ENCODE results near the gene PTPRN2.
A peak's percentile ranks its signal among the peaks of the same experiment; 100 is the strongest.

PTPRN2 gene

DNA sequence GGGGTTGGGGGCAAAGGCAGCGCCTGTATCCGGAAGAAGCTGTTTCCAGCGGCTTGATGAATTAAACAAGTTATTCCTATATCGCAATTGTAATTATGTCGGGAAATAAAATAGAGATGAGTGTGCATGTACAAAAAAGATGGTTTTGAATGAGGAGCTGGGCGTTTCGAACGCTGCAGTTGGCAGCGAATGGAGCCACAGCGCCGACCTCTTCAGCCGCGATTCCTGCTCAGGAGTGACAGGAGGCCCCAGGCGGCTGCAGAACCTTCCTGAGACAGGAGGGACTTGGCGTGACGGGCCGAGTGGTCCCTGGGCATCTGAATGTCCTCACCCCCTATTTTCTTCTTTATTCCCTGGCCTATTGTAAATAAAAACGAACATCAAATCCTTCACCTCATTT lies 1065.9 kb downstream of the PTPRN2 start:
- DNase-seq = no peak

DNA sequence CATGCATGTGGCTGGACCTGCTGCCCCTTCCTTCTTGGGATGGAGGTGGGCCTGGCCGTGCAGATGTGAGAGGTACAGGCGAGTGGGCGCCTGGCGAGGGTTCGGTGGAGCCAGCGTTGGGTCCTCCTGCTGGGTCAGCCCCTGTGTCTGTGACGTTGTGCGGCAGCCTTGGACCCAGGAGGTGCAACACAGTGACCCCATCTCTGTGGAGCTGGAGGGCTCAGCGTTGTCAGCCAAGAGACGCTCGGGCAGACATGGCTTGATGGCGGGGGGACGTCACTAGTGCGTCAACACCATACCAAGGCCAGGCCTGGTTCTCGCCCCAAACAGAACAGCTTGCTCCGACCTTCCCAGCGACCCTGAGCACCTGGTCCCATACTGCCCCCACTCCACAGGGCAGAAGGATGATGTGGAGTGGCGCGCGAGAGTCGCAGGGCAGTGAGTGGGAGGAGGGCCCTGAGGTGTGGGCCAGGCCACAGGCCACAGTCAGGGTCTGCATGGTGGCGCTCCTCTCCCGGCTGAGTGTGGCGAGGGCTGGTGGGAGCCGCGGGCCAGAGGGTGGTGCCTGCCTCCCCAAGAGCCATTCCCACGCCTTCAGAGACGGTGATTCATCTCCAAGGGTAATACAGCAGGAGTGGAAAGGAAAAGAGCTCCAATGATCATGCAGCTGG lies 1066.4 kb downstream of the PTPRN2 start:
- DNase-seq = no peak

DNA sequence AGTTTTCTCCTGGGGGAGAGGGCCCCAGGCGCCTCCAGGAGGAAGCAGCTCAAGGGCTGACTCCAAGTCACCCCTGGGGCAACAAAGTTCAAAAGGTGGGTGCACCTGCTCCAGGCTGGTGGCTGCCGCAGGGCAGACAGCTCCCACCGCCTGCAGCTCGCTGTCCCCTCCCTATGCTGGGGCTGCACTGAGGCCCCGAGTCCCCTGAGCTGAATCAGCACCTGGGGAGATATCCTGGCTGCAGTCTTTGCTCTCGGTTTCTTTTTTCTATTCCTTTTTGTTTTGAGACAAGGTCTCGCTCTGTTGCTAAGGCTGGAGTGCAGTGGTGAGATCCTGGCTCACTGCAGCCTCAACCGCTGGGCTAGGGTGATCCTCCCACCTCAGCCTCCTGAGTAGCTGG lies 1067.4 kb downstream of the PTPRN2 start:
- no peak for DNase-seq

DNA sequence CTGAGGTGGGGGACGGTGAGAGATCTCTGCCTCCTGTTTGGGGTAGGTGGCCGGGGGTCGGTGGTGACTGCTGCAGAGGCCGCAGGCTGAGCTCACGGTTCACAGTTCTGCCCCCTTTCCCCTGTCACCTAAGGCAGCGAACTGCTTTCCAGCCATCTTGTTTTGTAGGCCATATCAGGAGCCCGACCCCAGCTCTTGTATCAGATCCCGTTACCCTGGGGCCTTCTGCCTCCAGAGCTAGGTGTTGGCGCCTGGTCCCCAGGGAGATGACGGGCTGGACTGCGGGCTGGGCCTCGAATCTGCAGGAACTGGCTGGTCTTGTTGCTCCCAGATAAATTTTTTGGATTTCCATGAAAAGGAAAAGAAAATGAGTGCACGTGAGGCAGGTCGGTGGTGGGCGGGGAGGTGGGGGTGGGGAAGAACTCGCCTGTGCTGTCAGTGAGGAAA lies 1067.8 kb downstream of the PTPRN2 start:
- no peak for DNase-seq

DNA sequence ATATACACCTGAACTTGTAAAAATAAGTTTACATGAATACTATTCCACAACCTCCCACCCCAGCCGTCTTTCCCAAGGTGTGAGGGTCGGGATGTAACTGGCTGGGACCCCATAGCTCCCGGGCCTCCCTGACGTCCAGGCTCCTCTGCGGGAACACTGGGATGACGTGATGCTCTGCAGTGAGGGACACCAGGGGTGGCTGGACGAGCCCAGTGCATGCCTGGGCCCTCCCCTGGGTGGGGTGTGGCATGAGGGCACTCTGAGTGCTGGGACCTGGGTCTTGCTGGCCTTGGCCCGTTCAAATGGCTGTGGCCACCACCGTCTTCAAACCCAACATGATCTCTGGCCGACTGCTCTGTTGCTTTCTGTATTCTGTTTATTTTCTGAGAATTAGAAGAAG lies 1068.4 kb downstream of the PTPRN2 start:
- no peak for DNase-seq

DNA sequence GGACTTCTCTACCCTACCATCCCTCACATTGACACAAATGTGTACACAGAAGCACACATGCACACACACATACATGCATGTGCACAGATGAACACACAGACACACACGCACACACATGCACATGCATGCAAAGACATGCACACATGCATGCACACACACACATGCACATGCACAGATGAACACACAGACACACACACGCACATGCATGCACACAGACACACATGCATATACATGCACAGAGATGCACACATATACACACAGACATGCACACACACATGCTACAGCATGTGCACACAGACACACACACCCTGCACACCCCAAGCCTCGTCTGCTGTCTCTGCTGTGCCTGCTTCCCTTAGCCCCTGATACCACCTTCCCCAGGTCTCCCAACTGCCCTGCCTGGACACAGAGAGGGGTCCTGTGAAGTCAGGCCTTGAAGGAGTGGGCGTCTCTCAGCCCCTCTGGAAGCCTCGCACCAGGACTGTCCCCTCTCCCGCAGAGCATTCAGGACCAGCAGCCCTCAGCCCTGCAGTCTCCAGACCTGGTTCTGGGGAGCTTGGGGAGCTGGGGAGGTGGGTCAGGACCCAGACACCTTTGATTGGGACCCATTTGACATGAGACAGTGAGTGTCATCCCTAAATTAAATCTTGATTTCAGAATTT lies 1069.0 kb downstream of the PTPRN2 start:
- DNase-seq = no peak

DNA sequence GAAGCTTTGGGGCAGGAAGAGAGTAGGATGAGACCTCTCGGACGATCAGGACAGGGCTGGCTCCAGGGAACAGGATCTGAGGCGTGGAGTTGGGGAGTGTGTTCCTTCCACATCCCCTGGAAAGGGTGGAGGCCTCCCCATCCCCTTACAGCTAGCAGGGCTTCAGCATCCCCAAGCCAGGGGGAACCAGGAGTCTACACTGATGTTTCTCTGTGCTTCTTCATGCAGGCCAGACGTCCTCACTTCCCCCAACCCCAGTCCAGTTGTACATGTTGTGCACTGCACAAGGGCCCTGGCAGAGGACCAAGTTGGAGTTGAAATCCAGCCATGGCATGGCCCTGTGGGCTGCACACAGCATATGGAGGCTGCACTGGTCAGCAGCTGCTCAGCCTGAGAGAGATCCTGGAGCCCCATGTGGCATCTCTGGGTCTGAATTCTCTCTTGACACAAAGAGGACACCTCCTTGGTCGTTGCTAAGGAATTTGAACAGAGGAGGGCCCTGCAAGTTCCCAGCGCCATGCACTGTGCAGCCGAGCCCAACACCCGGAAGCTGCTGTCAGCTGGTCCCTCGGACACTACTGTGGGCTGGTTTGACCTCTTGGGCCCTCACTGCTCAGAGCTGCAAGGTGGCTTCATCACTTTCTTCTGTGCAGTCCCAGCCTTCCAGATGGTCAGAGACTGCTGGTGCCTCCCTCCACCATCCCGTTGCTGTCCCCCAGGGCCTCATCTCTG lies 1069.7 kb downstream of the PTPRN2 start:
- no peak for DNase-seq

DNA sequence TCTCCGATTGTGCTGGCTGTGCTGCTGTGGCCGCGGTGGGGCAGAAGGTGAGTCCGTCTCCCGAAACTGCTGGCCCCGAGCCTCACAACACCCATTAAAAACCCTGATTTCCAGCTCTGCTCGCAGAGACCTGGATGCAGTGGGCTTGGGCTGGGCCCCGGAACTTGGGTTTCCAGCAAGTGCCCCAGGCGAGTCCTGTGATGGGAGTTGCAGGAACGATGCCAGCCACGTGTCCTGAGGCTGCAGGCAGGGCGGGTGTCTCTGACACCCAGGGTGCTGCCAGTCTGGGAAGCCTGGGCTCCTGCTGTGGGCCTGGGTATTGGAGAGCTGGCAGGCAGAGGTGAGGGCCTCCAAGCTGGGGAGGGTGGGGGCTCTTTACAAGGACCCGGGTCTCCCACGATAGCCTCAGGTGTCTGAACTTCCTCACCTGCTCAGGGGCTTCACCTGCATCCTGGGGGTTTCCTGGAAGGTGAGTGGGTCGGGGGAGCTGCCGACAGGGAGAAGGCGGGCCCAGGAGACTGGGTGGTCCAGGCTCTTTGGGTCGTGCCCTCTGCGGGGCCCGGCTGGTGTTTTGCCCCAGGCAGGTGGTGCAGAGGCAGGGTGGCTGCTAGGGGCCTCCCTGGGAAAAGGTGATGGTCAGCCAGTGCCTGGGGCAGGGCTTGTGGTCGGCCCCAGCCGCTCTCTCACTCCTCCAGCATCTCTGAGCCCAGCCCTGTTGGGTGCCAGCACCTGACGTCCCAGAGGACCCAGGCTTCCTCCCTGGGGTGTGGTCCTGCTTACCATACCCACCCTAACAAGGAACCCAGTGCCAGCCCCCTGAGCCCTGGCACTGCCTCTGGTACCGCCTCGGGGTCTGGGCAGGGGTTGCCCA lies 1070.5 kb downstream of the PTPRN2 start:
- no peak for DNase-seq

DNA sequence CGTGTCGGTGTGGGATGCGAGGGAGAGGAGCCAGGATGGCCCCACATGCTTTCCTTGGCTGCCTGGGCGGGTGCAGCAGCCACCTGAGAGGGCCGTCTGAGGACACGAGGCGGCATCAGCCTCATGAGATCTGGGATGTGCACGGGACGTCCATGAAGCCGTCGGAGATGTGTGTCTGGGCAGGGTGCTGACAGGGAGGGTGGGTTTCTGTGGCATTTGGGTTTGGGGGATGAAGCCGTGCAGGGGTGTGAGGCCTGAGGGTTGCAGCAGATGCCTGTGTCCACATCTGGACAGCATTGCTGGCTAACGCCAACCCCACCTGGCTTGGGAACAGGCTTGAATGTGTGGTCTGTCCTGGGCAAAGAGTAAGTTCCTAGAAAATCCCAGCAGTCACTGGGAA lies 1071.3 kb downstream of the PTPRN2 start:
- DNase-seq = no peak

DNA sequence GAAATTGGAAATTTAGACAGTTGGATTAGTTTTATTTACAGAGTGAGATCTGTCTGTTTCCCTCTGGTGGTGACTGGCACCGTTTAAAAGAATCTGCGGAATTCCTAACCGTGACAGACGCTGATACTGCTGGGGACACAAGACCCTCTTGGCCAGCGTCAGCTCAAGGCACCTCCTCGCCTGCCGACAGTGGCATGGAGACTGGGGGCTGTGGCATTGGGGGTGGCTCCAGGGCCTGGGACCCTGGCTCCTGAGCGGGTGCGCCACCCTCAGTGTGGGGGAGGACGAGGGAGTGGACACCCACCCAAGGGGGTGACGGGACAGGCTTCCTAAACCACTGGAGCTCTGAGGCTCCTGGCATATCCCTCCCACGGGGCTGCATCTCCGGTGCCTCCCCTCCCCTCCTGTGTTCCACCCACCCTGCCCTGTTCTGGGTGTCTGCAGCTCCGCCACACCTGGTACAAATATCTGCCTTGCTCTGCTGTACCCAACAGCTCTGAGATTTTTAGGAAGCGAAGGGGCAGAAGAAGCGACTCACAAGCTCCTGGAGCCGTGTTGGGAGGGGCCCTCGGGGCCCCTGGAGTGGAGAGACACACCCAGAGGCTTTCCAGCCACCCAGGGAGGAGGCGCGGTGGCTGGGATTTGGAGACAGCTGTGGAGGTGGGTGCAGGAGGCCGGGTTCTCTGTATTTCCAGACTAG lies 1072.1 kb downstream of the PTPRN2 start:
- DNase-seq = no peak

DNA sequence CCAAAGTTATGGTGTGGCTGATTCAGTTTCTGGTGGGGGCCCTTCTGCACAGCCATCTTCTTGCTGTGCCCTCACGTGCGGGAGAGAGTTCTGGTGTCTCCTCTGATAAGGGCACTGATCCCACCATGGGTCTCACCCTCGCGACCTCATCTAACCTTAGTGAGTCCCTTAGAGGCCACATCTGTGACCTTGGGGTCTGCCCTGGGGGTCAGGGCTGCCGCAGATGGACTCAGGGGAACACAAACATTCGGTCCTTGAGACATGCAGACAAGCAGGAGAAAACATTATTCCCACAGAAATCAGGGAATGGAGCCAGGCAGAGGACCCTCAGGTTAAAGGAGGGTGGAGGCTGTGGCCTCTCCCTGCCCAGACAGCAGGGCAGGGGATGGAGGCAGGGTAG lies 1072.9 kb downstream of the PTPRN2 start:
- no peak for DNase-seq

DNA sequence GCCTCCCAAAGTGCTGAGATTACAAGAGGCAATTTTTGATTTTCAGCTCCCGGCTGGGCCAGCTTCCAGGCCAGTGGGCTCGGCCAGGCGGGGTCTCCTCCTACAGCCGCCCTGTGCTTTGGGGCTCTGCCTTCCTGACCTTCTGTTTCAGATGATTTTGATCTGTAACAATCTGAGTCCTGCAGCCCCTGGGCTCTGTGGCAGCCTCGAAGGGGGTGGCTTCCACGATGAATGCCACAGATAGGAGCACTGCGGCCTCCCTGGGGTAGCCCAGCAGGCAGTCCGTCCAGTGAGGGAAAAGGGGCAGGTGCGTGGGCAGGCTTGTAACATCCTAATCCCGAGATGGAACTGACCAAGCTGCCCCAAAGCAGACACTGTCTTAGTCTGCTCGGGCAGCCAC lies 1073.3 kb downstream of the PTPRN2 start:
- DNase-seq = no peak

DNA sequence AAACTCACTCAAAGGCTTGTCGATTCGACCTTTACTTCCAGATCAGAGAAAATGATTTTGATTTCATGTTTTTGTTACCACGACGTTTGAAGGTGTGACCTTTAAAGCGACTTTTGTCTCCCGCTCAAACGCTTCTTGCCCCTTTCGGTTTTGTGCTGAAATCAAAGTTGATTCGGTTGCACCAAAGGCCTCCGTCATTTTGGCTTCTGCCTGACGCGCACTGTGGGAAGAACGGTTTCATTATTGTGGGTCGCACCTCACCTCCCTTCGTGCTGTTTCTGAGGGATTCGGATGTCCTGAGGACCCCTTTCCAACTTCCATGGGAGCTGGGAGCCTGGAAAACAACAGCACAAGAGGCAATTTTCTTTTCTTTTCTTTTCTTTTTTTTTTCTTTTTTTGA lies 1073.9 kb downstream of the PTPRN2 start:
- DNase-seq = no peak

DNA sequence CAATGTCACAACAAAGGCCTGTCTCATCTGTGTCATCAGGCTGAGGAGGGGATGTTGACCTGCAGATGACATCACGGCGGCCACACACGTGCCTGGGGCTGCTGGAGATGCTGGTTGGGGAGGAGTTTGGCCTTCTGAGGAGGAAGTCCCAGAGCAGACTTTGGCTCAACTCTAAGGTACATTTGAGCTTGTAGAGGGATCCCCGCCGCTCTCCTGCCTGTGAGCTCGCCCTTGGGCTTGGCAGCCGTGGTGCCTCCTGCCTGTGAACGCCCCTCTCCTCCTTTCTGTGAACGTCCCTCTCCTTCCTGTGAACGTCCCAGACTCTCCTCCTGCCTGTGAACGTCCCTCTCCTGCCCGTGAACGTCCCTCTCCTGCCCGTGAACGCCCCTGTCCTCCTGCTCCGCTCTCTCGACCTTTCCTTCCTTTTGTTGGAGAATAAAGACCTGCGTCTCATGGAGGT lies 1074.4 kb downstream of the PTPRN2 start:
- DNase-seq = no peak

DNA sequence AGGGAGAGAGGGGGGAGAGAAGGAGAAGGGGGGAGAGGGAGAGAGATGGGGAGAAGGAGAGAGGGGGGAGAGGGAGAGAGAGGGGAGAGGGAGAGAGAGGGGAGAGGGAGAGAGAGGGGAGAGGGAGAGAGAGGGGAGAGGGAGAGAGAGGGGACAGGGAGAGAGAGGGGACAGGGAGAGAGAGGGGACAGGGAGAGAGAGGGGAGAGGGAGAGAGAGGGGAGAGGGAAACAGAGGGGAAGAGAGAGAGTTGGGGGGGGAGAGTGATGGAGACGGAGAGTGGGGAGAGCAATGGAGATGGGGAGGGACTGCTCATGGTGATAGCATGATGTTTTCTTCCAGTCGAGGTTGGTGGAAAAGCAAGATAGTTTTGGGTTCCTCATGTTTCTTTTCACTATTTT lies 1078.4 kb downstream of the PTPRN2 start:
- no peak for DNase-seq

DNA sequence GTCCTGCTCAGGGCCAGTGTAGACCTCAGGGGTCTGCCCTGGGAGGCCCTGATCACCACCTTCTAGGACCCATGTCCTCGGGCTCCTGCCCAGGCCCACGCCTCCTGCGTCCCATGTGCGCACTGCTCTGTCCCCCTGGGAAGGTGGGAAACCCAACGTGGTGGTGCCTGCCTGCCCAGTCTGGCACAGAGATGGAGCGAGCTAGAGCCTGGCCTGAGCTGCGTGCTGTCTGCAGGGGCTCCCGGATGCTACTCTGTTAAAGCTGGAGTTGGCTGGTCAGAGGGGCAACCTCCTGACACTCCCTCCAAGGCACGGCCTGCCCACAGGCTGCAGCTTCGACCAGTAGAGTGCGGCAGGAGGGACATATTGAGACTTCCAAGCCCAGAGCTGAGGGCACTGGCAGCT lies 1079.1 kb downstream of the PTPRN2 start:
- DNase-seq = no peak

DNA sequence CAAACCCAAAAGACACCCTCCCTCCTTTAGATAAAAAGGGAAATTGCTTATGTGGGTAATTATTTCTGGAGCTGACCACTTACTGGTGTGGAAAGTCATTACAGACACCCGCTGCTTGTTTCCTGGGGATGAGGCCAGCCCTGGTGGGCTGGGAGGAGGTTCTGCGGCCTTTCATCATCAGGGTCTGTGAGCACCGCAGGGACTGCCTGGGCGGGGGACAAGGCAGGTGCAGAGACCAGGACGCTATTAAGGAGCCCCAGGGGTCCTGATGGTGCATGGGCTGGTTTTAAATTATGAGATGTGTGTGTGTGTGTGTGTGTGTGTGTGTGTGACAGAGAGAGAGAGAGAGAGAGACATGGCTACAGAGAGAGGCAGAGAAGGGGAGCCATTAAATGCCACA lies 1079.6 kb downstream of the PTPRN2 start:
- DNase-seq = no peak

DNA sequence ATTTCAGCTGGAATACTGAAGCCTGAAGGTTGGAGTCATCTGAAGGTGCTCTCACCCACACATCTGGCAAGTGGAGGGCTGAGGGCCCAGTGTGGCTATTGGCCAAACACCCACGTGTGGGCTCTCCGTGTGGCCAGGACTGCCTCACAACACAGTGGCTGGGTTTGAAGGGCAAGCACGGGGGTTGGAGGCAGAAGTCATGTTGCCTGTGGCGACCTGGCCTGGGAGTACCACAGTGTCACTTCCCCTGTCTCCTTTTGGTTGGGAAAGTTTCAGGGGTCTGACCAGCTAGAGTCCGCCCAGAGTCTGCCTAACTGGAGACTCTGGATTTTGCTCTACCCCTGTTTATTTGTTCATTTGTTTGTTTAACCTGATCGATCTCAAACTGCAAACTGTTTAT lies 1081.4 kb downstream of the PTPRN2 start:
- no peak for DNase-seq

DNA sequence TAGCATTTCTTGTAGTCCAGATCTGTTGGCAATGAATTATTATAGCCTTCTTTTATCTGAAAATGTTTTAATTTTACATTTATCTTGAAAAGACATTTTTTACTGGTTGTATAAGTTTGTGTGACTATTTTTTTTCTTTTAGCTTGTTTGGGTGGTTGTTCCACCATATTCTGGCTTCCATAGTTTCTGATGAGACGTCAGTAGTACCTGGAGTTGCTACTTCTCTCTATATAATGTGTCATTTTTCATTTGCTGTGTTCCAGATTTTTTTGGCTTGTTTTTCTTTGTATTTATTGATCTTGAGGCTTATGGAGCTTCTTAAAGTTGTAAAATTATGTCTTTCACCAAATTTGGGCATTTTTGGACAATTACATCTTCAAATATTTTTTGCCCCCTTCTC lies 1082.0 kb downstream of the PTPRN2 start:
- DNase-seq = no peak

DNA sequence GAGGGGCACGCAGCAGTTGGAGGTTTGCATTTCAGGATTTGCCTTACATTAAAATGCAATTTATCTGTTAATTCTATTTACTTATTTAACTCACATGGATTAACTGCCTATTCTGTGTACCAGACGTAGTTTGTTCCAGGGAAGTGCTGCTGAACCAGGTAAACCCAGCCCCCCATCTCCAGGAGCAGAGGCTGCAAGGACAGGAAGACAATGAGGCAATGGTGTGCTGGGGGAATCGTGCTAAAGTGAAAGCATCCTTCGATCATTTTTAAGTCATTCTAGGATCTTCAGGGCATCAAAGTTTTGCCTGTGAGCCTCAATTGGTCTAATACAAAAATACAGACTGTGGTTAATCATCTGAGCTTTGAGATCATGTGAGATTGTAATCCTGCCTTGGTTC lies 1084.4 kb downstream of the PTPRN2 start:
- DNase-seq = no peak

DNA sequence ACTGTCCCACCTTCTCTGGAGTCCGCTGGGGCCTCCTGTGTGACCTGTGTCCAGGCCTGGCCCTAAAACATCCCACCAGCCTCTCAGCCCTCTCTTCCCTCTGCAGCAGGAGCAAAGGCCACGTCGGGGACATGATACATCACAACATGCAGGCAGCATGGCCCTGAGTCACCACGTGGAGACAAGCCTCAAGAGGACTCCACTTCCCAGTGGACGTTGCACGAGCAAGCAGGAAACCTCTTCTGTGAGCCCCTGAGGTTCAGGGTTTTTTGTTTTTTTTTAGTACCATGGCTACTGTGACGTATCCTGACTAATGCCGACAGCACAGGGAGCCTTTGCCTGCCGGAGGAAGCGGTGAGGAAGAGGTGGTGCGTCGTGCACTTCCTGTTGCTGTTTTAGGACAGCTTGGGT lies 1084.9 kb downstream of the PTPRN2 start:
- peak; percentile 50 for DNase-seq

DNA sequence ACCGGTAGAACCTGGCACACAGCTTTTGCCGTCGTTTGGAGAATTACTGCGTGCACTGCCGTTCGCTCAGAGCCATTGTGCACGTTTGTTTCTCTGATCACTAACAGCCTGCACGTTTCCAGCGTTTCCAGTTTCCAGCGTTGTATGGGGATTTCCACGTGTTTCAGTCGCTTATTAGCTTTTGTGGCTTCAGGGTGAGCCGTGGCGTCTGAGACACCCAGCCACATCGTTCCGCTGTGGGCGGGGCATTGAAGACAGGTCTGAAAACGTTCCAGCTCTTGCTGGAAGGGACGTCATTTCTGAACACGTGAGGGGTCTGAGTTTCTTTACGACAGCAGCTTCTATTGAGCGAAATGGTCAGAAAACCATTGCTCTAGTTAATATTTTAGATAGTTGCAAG lies 1086.0 kb downstream of the PTPRN2 start:
- peak; percentile 37 for DNase-seq
